H1 (cell line): ENCODE data around the gene FAM204A. TPM values are rescaled to one million over a fixed set of nuclear protein-coding genes. Genes with fewer than 3 reads are reported as not detected.

Source experiments
- CEBPB ChIP-seq: IDR thresholded peaks from 2 replicates; pipeline ENCODE4 v1.6.1; 2012; ENCODE audit warnings: low read depth, low read length
- HDAC2 ChIP-seq, 2 experiments: fragments of 300-600 bp in 1 of 2; sonication (generic) in 1 of 2; IDR thresholded peaks; 2 replicates each; pipeline ENCODE4 v1.6.1; 2011 to 2012; ENCODE audit warnings: low read depth in 2 of 2, low read length in 2 of 2, mild to moderate bottlenecking in 2 of 2, moderate library complexity in 2 of 2, borderline replicate concordance in 1 of 2, inconsistent platforms in 1 of 2
- HDAC6 ChIP-seq: IDR thresholded peaks from one replicate; pipeline ENCODE4 v1.7.1; 2012; ENCODE audit warnings: low read depth, mild to moderate bottlenecking, inconsistent platforms, low read length, moderate library complexity
- JUN ChIP-seq: IDR thresholded peaks from 2 replicates; pipeline ENCODE4 v1.6.1; 2011; ENCODE audit warnings: low read depth, mild to moderate bottlenecking, improper control_type of control experiment, low read length
- POU5F1 ChIP-seq: IDR thresholded peaks from 2 replicates; pipeline ENCODE4 v1.6.1; 2011; ENCODE audit warnings: low read depth, mild to moderate bottlenecking, low read length, moderate library complexity
- SP4 ChIP-seq: IDR thresholded peaks from 2 replicates; pipeline ENCODE4 v1.6.1; 2012; ENCODE audit warnings: low read length, inconsistent platforms
- TBP ChIP-seq: IDR thresholded peaks from 2 replicates; pipeline ENCODE4 v1.6.1; 2011; ENCODE audit warnings: low read depth, low read length, improper control_type of control experiment
- polyA plus RNA-seq, 7 experiments: library from polyadenylated mRNA; depleted of rRNA in 3 of 7; stranded (reverse) in 5 of 7; unstranded in 2 of 7; fragments of >200 nt in 5 of 7; fragments of 200-250 nt in 2 of 7; gene quantifications; 1 replicate in 5 of 7; 2 replicates in 1 of 7; 4 replicates in 1 of 7; pipeline versions ENCODE4 v1.2.1 to v1.2.3, GENCODE V29; 2011 to 2013; ENCODE audit warnings: missing spikeins in 2 of 7, mixed read lengths in 2 of 7
- total RNA-seq: library from RNA; stranded (reverse); fragmentation: NEBNext Ultra II Directional; extraction: Animal tissue kit (Norgen Biotek cat#: 25700); gene quantifications from 2 replicates; pipeline ENCODE4 v1.2.1, GENCODE V29; 2021
- TF ChIP-seq, protein P1 (sequence below): IDR thresholded peaks from 2 replicates; pipeline ENCODE4 v1.6.1; 2011; ENCODE audit warnings: low read depth, mild to moderate bottlenecking, low read length; ENCODE audit not compliant: insufficient read depth

Gene FAM204A
- total and polyA plus RNA-seq, 2 of the 8 experiments (the other 6 are each of a cell fraction or from before 2014, with no cell fraction given): 4.9 to 37.4 TPM

DNA sequence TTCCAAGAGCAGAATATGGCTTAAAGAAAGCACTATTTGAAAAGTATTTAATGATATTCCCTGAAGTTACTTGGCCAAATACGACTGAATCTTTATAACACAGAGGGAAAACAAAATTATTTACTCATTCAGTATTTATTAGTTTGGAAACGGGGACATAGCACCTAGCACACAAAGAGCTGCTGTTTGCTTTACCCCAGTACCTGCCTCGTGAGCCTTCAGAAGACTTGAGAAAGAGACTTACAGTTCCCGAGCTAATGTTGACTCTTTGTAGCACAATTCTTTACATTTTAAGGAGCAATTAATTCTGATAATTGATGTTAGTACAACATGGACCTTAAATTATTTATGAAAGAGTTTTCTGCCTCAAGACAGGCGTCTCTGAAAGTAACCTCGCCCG lies 88.7 kb downstream of the FAM204A start (continued):
- TF ChIP-seq JUN (no peak), POU5F1 (no peak), HDAC2 (IDR thresholded peaks at IDR 0.05; ENCODE audit: borderline replicate concordance in 1 of 2, low read depth in 2 of 2, low read length in 2 of 2) (no peak), TBP (no peak), SP4 (no peak), CEBPB (no peak), HDAC6 (no peak)
- TF ChIP-seq, protein P1, sequence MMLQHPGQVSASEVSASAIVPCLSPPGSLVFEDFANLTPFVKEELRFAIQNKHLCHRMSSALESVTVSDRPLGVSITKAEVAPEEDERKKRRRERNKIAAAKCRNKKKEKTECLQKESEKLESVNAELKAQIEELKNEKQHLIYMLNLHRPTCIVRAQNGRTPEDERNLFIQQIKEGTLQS: no peak
- TF ChIP-seq, all 59 proteins: peak for 0
